ENCODE measurements around the gene APMAP.

Gene APMAP

DNA sequence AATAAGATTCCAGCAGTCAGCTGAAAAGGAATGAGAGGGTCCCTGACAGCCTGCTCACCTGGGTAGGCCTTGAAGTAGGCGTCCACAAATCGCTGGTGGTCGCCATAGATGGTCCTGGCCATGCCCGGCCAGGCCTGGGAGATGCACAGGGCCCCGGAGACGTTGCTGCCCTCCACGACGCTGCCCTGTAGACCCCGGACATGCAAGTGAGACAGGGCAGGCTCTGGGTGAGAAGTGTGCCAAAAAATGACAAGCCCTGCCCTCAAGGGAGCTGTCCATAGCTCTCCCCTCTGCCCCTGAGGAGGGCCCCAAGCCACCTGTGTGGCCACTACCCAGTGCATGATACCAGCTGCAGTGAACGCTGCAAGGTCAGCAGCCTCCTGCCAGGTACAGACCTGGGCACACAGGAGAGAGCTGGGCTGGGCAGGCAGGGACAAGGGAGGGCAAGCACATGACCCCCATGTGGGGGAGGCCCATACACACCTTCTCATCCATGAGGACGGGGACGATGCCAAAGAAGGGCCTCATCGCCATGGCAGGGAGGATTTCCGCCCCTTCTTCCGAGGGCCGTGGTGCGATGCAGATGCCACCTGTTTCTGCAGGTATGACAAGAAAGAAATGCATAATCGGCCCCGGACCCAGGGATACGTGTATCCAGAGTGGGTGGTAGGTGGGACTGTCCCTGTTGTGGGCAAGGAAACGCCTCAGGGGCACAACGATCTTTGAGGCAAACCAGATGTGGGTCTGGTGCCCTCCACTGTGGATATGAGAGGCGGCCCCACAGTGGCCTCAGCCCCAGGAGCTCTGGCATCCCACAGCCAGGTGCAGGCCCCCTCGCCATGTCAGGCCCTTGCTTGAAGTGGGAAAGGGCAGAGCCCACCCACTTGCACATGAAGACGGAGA is 21.2 kb upstream of the APMAP start:
- no peaks in the 10 kb centered on the region for H3K9me3 ChIP-seq (ENCODE audit: severe bottlenecking)
- H3K4me3 ChIP-seq (ENCODE audit: low read depth, low read length), result no peak overlapping the region
- TF ChIP-seq, protein P1, sequence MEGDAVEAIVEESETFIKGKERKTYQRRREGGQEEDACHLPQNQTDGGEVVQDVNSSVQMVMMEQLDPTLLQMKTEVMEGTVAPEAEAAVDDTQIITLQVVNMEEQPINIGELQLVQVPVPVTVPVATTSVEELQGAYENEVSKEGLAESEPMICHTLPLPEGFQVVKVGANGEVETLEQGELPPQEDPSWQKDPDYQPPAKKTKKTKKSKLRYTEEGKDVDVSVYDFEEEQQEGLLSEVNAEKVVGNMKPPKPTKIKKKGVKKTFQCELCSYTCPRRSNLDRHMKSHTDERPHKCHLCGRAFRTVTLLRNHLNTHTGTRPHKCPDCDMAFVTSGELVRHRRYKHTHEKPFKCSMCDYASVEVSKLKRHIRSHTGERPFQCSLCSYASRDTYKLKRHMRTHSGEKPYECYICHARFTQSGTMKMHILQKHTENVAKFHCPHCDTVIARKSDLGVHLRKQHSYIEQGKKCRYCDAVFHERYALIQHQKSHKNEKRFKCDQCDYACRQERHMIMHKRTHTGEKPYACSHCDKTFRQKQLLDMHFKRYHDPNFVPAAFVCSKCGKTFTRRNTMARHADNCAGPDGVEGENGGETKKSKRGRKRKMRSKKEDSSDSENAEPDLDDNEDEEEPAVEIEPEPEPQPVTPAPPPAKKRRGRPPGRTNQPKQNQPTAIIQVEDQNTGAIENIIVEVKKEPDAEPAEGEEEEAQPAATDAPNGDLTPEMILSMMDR (IDR thresholded peaks at IDR 0.05; ENCODE audit: low read depth, low read length), result no peak
- no peak for DNase-seq
- no peaks in the 10 kb centered on the region for H3K36me3 ChIP-seq
- H3K27me3 ChIP-seq (ENCODE audit: insufficient read depth, low read depth, severe bottlenecking), result no peaks in the 10 kb centered on the region
- no peak overlapping the region for H3K27ac ChIP-seq

DNA sequence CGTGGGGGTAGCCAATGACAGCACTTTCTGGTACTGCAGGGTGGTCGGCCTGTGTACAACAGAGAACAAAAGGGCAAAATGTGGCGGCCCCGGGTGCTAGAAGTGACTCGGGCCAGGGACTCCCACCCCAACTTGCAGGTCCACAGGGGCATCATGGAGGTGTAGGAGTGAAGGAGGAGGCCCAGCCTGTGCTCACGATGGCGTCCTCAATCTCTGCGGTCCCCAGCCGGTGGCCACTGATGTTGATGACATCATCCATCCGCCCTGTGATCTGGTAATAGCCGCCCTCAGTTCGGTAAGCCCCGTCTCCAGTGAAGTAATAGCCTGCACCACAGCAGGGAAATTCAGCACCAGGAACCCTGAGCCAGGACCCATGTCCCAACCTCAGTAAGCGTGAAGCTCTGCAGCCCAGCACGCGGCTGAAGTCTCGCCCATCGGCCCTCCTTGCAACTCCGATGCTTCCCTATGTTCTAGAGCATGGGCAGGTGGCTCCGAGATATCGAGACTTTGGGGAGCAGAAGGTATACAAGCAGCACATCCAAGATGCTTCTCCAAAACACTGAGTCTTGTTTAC is 20.2 kb upstream of the APMAP start:
- Histone ChIP-seq H3K4me3 (ENCODE audit: low read depth, low read length) (no peak overlapping the region), H3K27me3 (ENCODE audit: insufficient read depth, low read depth, severe bottlenecking) (no peaks in the 10 kb centered on the region), H3K36me3 (no peaks in the 10 kb centered on the region), H3K9me3 (ENCODE audit: severe bottlenecking) (no peaks in the 10 kb centered on the region), H3K27ac (no peak overlapping the region)
- TF ChIP-seq, protein P1 (IDR thresholded peaks at IDR 0.05; ENCODE audit: low read depth, low read length), result no peak
- no peak for DNase-seq

DNA sequence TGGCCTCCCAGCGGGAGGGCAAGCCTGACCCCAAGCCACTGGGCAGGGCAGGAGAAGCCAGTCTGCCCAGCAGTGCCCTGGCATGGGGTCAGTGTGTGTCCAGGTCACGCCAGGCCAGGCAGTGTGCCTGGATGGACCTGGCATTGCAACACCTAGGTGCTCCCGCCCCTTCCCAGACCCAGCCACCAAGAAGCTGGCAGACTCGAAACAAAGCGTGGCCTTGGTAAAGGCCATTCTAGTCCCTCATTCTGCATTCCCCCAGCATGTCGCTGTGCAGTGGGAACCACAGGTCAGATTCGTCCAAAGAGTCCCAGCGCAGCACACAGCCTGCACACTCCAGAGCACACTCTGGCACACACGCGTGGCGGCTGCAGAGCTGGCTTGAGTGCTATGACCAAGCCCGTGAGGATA is 19.3 kb upstream of the APMAP start:
- Histone ChIP-seq H3K4me3 (ENCODE audit: low read depth, low read length) (no peak overlapping the region), H3K27ac (no peak overlapping the region), H3K36me3 (no peaks in the 10 kb centered on the region), H3K27me3 (ENCODE audit: insufficient read depth, low read depth, severe bottlenecking) (no peaks in the 10 kb centered on the region), H3K9me3 (ENCODE audit: severe bottlenecking) (no peaks in the 10 kb centered on the region)
- TF ChIP-seq, protein P1 (IDR thresholded peaks at IDR 0.05; ENCODE audit: low read depth, low read length), result no peak
- no peak for DNase-seq

DNA sequence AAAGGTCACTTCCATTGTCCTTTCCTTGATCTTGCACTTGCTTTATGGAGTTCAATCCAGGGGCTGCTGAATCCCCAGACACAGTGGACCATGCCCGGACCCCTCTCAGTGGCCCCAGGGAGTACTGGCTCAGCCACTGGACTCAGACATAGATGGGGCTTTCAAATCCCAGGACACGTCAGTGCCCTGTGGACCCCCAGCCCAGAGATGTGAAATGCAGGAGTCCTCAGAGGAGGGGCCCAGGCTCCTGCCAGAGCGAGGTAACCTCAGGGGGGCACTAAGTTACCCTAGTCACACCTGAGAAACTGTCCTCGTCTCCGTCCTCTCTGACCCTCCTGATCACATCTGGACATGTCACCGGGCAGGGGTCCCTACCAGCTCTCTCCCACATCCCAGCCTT is 18.7 kb upstream of the APMAP start:
- H3K9me3 ChIP-seq (ENCODE audit: severe bottlenecking), result no peaks in the 10 kb centered on the region
- no peaks in the 10 kb centered on the region for H3K36me3 ChIP-seq
- TF ChIP-seq, protein P1 (IDR thresholded peaks at IDR 0.05; ENCODE audit: low read depth, low read length), result no peak
- DNase-seq, result no peak
- H3K4me3 ChIP-seq (ENCODE audit: low read depth, low read length), result no peak overlapping the region
- no peaks in the 10 kb centered on the region for H3K27me3 ChIP-seq (ENCODE audit: insufficient read depth, low read depth, severe bottlenecking)
- no peak overlapping the region for H3K27ac ChIP-seq

DNA sequence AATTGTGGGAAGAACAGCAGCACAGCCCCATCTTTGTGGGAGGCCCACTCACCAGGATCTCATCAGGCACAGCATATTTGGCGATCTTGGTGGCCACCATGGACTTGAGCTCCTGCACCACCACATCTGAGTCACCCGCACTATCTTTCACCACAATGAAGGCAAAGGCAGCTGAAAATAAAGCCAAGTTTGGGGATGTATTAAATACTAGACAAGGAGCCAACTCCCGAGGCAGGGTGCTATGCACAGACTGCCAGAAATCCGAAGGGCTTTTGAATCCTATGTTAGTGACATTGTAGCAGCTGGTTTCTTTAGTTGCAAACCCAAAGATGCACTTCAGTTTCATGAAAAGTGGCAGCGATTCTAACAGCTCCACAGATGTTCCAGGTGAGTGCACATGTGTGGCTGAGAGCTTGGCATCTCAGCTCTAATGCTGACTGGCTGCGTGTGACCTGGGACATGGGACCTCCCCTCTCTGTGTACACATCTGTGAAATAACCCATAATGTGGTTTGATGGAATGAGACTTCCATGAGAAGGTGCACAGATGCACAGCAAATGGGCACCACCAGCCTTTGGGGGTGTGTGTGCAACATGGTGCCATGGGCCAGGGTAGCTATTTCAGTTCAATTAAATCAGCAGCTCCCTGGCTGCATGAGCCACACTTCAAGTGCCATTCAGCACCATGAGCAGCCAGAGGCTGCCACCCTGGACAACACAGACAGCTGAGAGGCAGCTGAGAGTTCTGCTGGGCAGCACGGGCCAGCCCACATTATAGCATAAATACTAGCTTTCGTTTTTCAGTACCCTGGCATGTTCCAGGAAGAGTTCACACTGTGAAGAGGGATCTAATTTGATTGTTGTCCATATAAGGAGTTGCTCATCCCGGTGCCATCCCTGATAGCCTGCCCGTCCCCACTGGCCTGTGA is 16.9 kb upstream of the APMAP start:
- Histone ChIP-seq H3K4me3 (ENCODE audit: low read depth, low read length) (no peak overlapping the region), H3K9me3 (ENCODE audit: severe bottlenecking) (no peaks in the 10 kb centered on the region), H3K27ac (no peak overlapping the region), H3K36me3 (no peaks in the 10 kb centered on the region), H3K27me3 (ENCODE audit: insufficient read depth, low read depth, severe bottlenecking) (no peaks in the 10 kb centered on the region)
- TF ChIP-seq, protein P1 (IDR thresholded peaks at IDR 0.05; ENCODE audit: low read depth, low read length), result no peak
- DNase-seq, result no peak

Data from WERI-Rb-1 (cell line).